Measurements from ENCODE around the gene FARP2. TPM values are rescaled to one million over a fixed set of nuclear protein-coding genes. Genes with fewer than 3 reads are reported as not detected.

The FARP2 gene
- total RNA-seq, 1 experiment from 2014 or later: 37.2 TPM

- H3K4me1 ChIP-seq: peaks cover 36% of the 10 kb centered on the region
- CTCF ChIA-PET: interaction anchor here (1.3 kb wide), 1 partner anchor 41 kb away, joined by 6 read pairs; no protein-coding TSS in a partner anchor
These were observed 5.0 kb upstream of the FARP2 start for GRCh38 chr2:241350878-241351639.

GRCh38 chr2:241351640-241352031, 4.4 kb upstream of the FARP2 start:
- TF ChIP-seq CTCF (IDR thresholded peaks at IDR 0.05; ENCODE audit: insufficient read depth in 1 of 2, low read depth in 1 of 2, low read length in 1 of 2, severe bottlenecking in 1 of 2, unreplicated experiment in 1 of 2): no peak
- no peaks in the 10 kb centered on the region for H3K9me3 Mint-ChIP-seq (ENCODE audit: unreplicated experiment)
- no peak overlapping the region for H3K27ac Mint-ChIP-seq (ENCODE audit: unreplicated experiment)
- peaks cover 52% of the 10 kb centered on the region for H3K36me3 Mint-ChIP-seq (ENCODE audit: insufficient read depth, unreplicated experiment)
- POLR2A ChIA-PET: no interaction called here
- H3K4me1 ChIP-seq: peaks cover 36% of the 10 kb centered on the region
- H3K4me1 Mint-ChIP-seq (ENCODE audit: low read depth, unreplicated experiment): peaks cover 12% of the 10 kb centered on the region
- no peaks in the 10 kb centered on the region for H3K9me3 ChIP-seq
- CTCF ChIA-PET: interaction anchor here (1.3 kb wide), 1 partner anchor 40 kb away, joined by 6 read pairs; no protein-coding TSS in a partner anchor
- no peak overlapping the region for H3K4me3 ChIP-seq (ENCODE audit: low read depth, low read length)
- H3K27me3 ChIP-seq (replicated peaks; ENCODE audit: control insufficient read depth, insufficient read depth, low read length): no peaks in the 10 kb centered on the region
- DNase-seq: peak in 1 of 2 experiments; percentile 34
- BruUV-seq (replicated peaks): no TSS peak
- H3K36me3 ChIP-seq (ENCODE audit: control insufficient read depth, insufficient read depth, low read length): no peaks in the 10 kb centered on the region
- peak overlapping the region; percentile 63 for H3K4me3 Mint-ChIP-seq (ENCODE audit: unreplicated experiment)
- intact Hi-C loops (cut with micrococcal nuclease; ENCODE audit: unreplicated experiment): loop anchor here (1.0 kb wide), 1 partner anchor 41 kb away; no protein-coding TSS in a partner anchor
- H3K27me3 Mint-ChIP-seq (ENCODE audit: insufficient read depth, unreplicated experiment): no peaks in the 10 kb centered on the region

More at GRCh38 chr2:241350878-241351639, 5.0 kb upstream of the FARP2 start:
- peaks cover 12% of the 10 kb centered on the region for H3K4me1 Mint-ChIP-seq (ENCODE audit: low read depth, unreplicated experiment)
- DNase-seq: peak; percentile 46
- Histone ChIP-seq H3K4me3 (ENCODE audit: low read depth, low read length) (no peak overlapping the region), H3K9me3 (no peaks in the 10 kb centered on the region), H3K36me3 (ENCODE audit: control insufficient read depth, insufficient read depth, low read length) (no peaks in the 10 kb centered on the region), H3K27me3 (replicated peaks; ENCODE audit: control insufficient read depth, insufficient read depth, low read length) (no peaks in the 10 kb centered on the region)
- no peaks in the 10 kb centered on the region for H3K27me3 Mint-ChIP-seq (ENCODE audit: insufficient read depth, unreplicated experiment)
- intact Hi-C loops (cut with micrococcal nuclease; ENCODE audit: unreplicated experiment): loop anchor here (1.0 kb wide), 1 partner anchor 41 kb away; no protein-coding TSS in a partner anchor
- POLR2A ChIA-PET: interaction anchor here (1.0 kb wide), 1 partner anchor 36 kb away, joined by 7 read pairs; the partner anchor contains the start of genes HDLBP and SEPTIN2
- H3K4me3 Mint-ChIP-seq (ENCODE audit: unreplicated experiment): peak overlapping the region; percentile 63
- H3K27ac Mint-ChIP-seq (ENCODE audit: unreplicated experiment): peak overlapping the region; percentile 79
- H3K36me3 Mint-ChIP-seq (ENCODE audit: insufficient read depth, unreplicated experiment): peaks cover 52% of the 10 kb centered on the region
- TF ChIP-seq CTCF (IDR thresholded peaks at IDR 0.05; ENCODE audit: insufficient read depth in 1 of 2, low read depth in 1 of 2, low read length in 1 of 2, severe bottlenecking in 1 of 2, unreplicated experiment in 1 of 2): no peak
- no TSS peak for BruUV-seq (replicated peaks)
- no peaks in the 10 kb centered on the region for H3K9me3 Mint-ChIP-seq (ENCODE audit: unreplicated experiment)

- H3K27ac Mint-ChIP-seq (ENCODE audit: unreplicated experiment): no peak overlapping the region
- H3K9me3 Mint-ChIP-seq (ENCODE audit: unreplicated experiment): no peaks in the 10 kb centered on the region
- Histone ChIP-seq H3K36me3 (ENCODE audit: control insufficient read depth, insufficient read depth, low read length) (no peaks in the 10 kb centered on the region), H3K9me3 (no peaks in the 10 kb centered on the region), H3K4me1 (peaks cover 36% of the 10 kb centered on the region), H3K27me3 (replicated peaks; ENCODE audit: control insufficient read depth, insufficient read depth, low read length) (no peaks in the 10 kb centered on the region), H3K4me3 (ENCODE audit: low read depth, low read length) (no peak overlapping the region)
- no peak for TF ChIP-seq CTCF (IDR thresholded peaks at IDR 0.05; ENCODE audit: insufficient read depth in 1 of 2, low read depth in 1 of 2, low read length in 1 of 2, severe bottlenecking in 1 of 2, unreplicated experiment in 1 of 2)
- no peak for DNase-seq
- ChIA-PET CTCF (no interaction called here), POLR2A (no interaction called here)
- peaks cover 52% of the 10 kb centered on the region for H3K36me3 Mint-ChIP-seq (ENCODE audit: insufficient read depth, unreplicated experiment)
- intact Hi-C loops (cut with micrococcal nuclease; ENCODE audit: unreplicated experiment): no loop called here
- no TSS peak for BruUV-seq (replicated peaks)
- H3K4me1 Mint-ChIP-seq (ENCODE audit: low read depth, unreplicated experiment): peaks cover 12% of the 10 kb centered on the region
- no peaks in the 10 kb centered on the region for H3K27me3 Mint-ChIP-seq (ENCODE audit: insufficient read depth, unreplicated experiment)
- H3K4me3 Mint-ChIP-seq (ENCODE audit: unreplicated experiment): peak overlapping the region; percentile 63
These were observed 3.9 kb upstream of the FARP2 start for GRCh38 chr2:241352227-241352626.

All from Caco-2 (cell line).